DND-41 (cell line): ENCODE data around the gene CRABP1.

Experiments used
- ATAC-seq: fragments of 200-7000 bp; cut with Tn5 transposase; 3 replicates; pipeline ENCODE4 v1.9.1; 2021; ENCODE audit warnings: low read depth; ENCODE audit not compliant: insufficient read depth
- DNase-seq: peaks from one replicate; pipeline ENCODE4 v3.0.0-alpha.2; 2020
- H2AFZ ChIP-seq: 2 replicates; pipeline ENCODE4 v1.6.0; 2012; ENCODE audit warnings: low read depth, low read length
- H3K27ac ChIP-seq: 2 replicates; pipeline ENCODE4 v1.5.1; 2012; ENCODE audit warnings: low read length, inconsistent platforms
- H3K27me3 ChIP-seq: fragments of 200-600 bp; sonication (generic); 2 replicates; pipeline ENCODE4 v1.6.0; 2012; ENCODE audit warnings: low read length, mild to moderate bottlenecking, inconsistent platforms; ENCODE audit not compliant: insufficient read depth, poor library complexity
- H3K36me3 ChIP-seq: 2 replicates; pipeline ENCODE4 v1.5.1; 2012; ENCODE audit warnings: low read length, inconsistent platforms; ENCODE audit not compliant: insufficient read depth
- H3K4me1 ChIP-seq: 2 replicates; pipeline ENCODE4 v1.5.1; 2012; ENCODE audit warnings: mild to moderate bottlenecking, low read length; ENCODE audit not compliant: insufficient read depth
- H3K4me2 ChIP-seq: 2 replicates; pipeline ENCODE4 v1.6.0; 2012; ENCODE audit warnings: mild to moderate bottlenecking, moderate library complexity, low read length, inconsistent platforms; ENCODE audit not compliant: insufficient read depth
- H3K4me3 ChIP-seq, 2 experiments: fragments of 200-600 bp in 1 of 2; shearing (Covaris generic) in 1 of 2; 2 replicates each; pipeline ENCODE4 v1.5.1; 2012 to 2016; ENCODE audit warnings: inconsistent platforms in 2 of 2, low read length in 2 of 2, mild to moderate bottlenecking in 2 of 2, low read depth in 1 of 2, moderate library complexity in 1 of 2
- H3K79me2 ChIP-seq: 2 replicates; pipeline ENCODE4 v1.6.0; 2012; ENCODE audit warnings: low read length, inconsistent platforms; ENCODE audit not compliant: insufficient read depth
- H3K9ac ChIP-seq: 2 replicates; pipeline ENCODE4 v1.6.0; 2012; ENCODE audit warnings: low read depth, mild to moderate bottlenecking, inconsistent platforms, low read length, moderate library complexity
- H3K9me3 ChIP-seq: 2 replicates; pipeline ENCODE4 v1.5.1; 2012; ENCODE audit warnings: low read length, moderate library complexity, mild to moderate bottlenecking, inconsistent platforms; ENCODE audit not compliant: insufficient read depth, severe bottlenecking
- H4K20me1 ChIP-seq: 2 replicates; pipeline ENCODE4 v1.6.0; 2012; ENCODE audit warnings: low read length; ENCODE audit not compliant: insufficient read depth
- CTCF ChIP-seq: IDR thresholded peaks from 2 replicates; pipeline ENCODE4 v1.5.1; 2012; ENCODE audit warnings: borderline replicate concordance, low read length, moderate library complexity, mild to moderate bottlenecking; ENCODE audit not compliant: poor library complexity, severe bottlenecking; ENCODE audit errors: extremely low read depth
- EZH2 ChIP-seq: IDR thresholded peaks from 3 replicates; pipeline ENCODE4 v1.6.1; 2012; ENCODE audit warnings: borderline replicate concordance, low read depth, mild to moderate bottlenecking, moderate library complexity, low read length, inconsistent platforms; ENCODE audit not compliant: severe bottlenecking

Gene CRABP1

GRCh38 chr15:78397382-78397781 lies 57.2 kb downstream of the CRABP1 start:
- no peak overlapping the region for H3K27ac ChIP-seq
- H3K79me2 ChIP-seq, result no peaks in the 10 kb centered on the region
- ATAC-seq (no peak), DNase-seq (no peak)
- H3K4me1 ChIP-seq, result no peaks in the 10 kb centered on the region
- H4K20me1 ChIP-seq, result no peaks in the 10 kb centered on the region
- TF ChIP-seq EZH2, result no peak
- no peak for TF ChIP-seq CTCF
- no peaks in the 10 kb centered on the region for H3K36me3 ChIP-seq
- H3K4me2 ChIP-seq, result no peak overlapping the region
- H3K27me3 ChIP-seq, result no peaks in the 10 kb centered on the region
- no peak overlapping the region for H2AFZ ChIP-seq
- H3K4me3 ChIP-seq, result no peak overlapping the region
- H3K9me3 ChIP-seq, result no peaks in the 10 kb centered on the region
- no peak overlapping the region for H3K9ac ChIP-seq
